ES-I3 (cell line): ENCODE results near the gene GNE.

ENCODE experiments used
- H3K36me3 ChIP-seq: 2 replicates; pipeline ENCODE4 v1.6.1; 2013; ENCODE audit warnings: mild to moderate bottlenecking, low read length, control low read depth, moderate library complexity; ENCODE audit not compliant: insufficient read depth
- H3K4me1 ChIP-seq: 2 replicates; pipeline ENCODE4 v1.6.1; 2013; ENCODE audit warnings: mild to moderate bottlenecking, control low read depth, low read length; ENCODE audit not compliant: insufficient read depth
- H3K9ac ChIP-seq: 2 replicates; pipeline ENCODE4 v1.6.1; 2013; ENCODE audit warnings: low read depth, mild to moderate bottlenecking, low read length, moderate library complexity
- H3K9me3 ChIP-seq: 2 replicates; pipeline ENCODE4 v1.6.1; 2013; ENCODE audit warnings: mild to moderate bottlenecking, low read length, moderate library complexity; ENCODE audit not compliant: control insufficient read depth, insufficient read depth

The GNE gene

GRCh38 chr9:36210722-36211121 is 47.5 kb downstream of the GNE start:
- Histone ChIP-seq H3K36me3 (peaks cover 25% of the 10 kb centered on the region), H3K4me1 (no peaks in the 10 kb centered on the region), H3K9ac (no peak overlapping the region), H3K9me3 (no peaks in the 10 kb centered on the region)

- Histone ChIP-seq H3K9me3 (no peaks in the 10 kb centered on the region), H3K36me3 (peaks cover 40% of the 10 kb centered on the region), H3K9ac (no peak overlapping the region), H3K4me1 (no peaks in the 10 kb centered on the region)
Observed at GRCh38 chr9:36208521-36209253, 49.6 kb downstream of the GNE start.

DNA sequence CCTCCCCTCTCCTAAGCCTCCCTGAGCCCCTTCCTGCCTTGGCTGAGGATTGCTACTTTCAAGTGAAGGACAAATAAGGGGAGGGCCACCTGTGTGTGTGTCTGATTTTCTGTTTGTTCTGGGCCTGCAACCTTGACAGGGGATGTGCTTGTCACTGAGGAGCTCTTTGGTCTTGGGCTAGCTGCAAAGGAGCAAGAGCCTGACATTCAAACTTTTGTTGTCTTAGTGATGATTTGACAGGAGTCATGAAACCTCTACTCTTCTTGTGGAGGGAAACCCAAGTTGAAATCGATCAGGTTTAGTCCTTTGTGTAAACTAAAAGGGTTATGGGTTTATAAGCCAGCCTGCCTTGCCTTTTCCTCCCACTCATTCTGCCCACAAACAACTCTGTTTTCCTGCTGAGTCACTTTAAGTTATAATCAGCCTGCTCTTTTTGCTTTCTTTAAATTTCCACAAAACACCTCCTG is 50.7 kb downstream of the GNE start:
- no peaks in the 10 kb centered on the region for H3K4me1 ChIP-seq
- H3K9ac ChIP-seq: no peak overlapping the region
- H3K9me3 ChIP-seq: no peaks in the 10 kb centered on the region
- H3K36me3 ChIP-seq: peaks cover 41% of the 10 kb centered on the region

GRCh38 chr9:36207016-36207415 is 51.2 kb downstream of the GNE start:
- no peaks in the 10 kb centered on the region for H3K9me3 ChIP-seq
- H3K9ac ChIP-seq: no peak overlapping the region
- H3K4me1 ChIP-seq: no peaks in the 10 kb centered on the region
- H3K36me3 ChIP-seq: peaks cover 45% of the 10 kb centered on the region

DNA sequence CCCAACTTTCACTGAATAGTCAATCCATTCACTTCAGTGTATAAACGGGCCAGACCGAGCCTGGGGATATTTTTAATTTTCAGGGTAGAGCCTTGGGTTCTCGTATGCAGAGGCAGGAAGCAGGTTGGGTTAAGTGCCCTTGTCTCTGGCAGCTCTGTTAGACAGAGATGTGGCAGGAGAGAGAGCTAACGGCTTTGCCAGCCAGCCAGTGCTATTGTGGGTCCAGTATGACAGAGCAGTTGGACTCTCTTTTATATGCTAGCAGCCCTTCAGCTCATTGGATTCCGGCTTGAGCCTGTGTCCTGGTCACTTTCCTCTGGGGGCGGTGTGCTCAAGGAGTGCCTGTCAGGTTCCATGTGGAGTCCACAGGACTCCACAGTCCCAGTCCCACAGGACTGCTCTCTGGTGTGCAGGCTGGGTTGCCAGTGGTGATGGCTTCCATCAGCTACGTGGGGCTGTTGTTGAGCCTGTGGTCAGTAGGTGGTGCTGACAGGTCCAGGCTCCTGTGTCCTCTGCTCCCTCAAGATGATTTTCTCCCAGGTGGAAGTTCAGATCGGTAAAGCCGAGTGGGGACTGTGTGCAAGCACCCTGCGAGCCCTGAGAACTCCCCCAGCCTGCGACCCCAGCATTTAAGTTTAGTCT is 53.2 kb downstream of the GNE start:
- no peak overlapping the region for H3K9ac ChIP-seq
- H3K36me3 ChIP-seq: peaks cover 45% of the 10 kb centered on the region
- no peaks in the 10 kb centered on the region for H3K9me3 ChIP-seq
- no peaks in the 10 kb centered on the region for H3K4me1 ChIP-seq

DNA sequence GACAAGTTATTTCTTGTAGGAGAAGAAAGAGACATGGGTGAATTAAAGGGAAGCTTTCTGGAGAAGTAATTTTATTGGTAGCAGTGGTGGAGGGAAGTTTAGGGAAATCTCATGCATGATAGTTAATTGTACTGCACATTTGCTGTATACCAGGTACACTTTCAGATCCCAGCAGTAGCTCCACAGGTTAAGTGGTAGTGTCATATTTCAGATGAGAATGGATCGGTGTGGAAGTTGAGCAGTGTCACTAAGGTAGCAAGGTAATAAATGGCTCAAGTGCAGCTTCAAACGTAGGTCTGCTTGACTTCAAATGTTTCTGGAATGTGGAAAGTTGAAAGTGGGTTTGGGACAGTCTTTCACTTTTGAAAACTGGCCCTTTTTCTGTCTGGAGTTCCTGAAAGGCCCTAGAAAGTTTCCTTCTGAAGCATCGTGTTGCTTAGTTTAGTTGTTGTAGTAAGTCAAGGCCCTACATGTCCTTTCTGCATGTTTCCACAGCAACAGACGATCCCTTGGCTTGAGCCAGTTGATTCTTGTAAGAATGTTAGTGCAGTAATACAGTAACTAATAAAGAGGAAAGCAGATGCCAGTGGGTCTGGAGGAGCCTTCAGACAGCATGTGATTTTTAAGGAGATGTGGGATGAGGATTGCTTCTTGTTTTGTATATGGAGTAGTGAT is 63.8 kb downstream of the GNE start:
- H3K9ac ChIP-seq: no peak overlapping the region
- peaks cover 14% of the 10 kb centered on the region for H3K4me1 ChIP-seq

DNA sequence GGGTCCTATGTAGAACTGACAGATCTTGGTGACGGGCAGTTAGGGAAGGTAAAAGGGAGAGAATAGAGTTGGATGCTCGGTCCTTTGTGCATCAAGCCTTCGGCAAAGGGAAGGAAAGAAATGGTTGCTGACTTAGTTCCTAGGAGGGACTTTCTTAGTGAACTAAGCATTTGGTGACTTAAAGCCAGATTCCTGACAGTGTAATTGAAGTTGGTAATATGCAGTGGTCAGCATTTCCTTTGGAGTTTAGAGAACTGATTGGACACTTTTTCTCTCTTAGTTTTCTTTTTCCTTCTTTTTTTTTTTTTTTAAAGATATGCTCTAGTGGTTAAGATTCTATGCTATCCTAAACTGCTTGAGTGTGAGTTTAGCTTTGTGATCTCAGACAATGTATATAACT is 65.2 kb downstream of the GNE start:
- H3K4me1 ChIP-seq: peaks cover 14% of the 10 kb centered on the region
- H3K9me3 ChIP-seq: no peaks in the 10 kb centered on the region
- H3K9ac ChIP-seq: peak overlapping the region; percentile 85; the same call in 1 of the 2 replicates
- H3K36me3 ChIP-seq: 0 out of 2 replicates have a peak, but pooled peaks cover 3% of the 10 kb centered on the region

More for the DNA sequence above, 63.8 kb downstream of the GNE start:
- H3K9me3 ChIP-seq: no peaks in the 10 kb centered on the region
- peaks cover 9% of the 10 kb centered on the region for H3K36me3 ChIP-seq

GRCh38 chr9:36192196-36192595 is 66.1 kb downstream of the GNE start:
- H3K4me1 ChIP-seq: peaks cover 18% of the 10 kb centered on the region
- 0 out of 2 replicates have a peak, but pooled peaks cover under 1% of the 10 kb centered on the region for H3K36me3 ChIP-seq
- H3K9ac ChIP-seq: peak overlapping the region; percentile 85
- no peaks in the 10 kb centered on the region for H3K9me3 ChIP-seq

DNA sequence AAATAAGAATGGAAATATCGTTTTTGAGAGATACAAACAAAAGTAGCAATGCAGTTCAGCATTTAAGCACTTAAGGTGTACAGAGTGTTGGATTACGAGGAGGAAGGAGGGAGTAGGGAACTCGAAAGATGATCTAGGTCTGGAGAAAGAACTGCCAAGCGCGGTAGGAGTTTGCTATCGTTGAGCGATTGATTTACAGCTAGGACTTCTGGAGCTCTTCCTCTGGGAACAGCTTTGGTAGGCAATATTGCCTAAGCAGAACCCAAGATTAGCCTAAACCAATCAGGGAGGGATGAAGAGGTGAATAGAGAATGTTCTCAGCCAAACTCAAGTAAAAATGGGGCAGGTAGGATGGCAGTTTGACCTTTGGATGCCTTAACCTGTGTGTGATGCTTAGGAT is 66.6 kb downstream of the GNE start:
- Histone ChIP-seq H3K9ac (peak overlapping the region; percentile 85), H3K9me3 (no peaks in the 10 kb centered on the region), H3K4me1 (peaks cover 20% of the 10 kb centered on the region), H3K36me3 (no peaks in the 10 kb centered on the region)

GRCh38 chr9:36191290-36191645 is 67.0 kb downstream of the GNE start:
- Histone ChIP-seq H3K36me3 (no peaks in the 10 kb centered on the region), H3K9me3 (no peaks in the 10 kb centered on the region), H3K9ac (peak overlapping the region; percentile 85), H3K4me1 (peaks cover 20% of the 10 kb centered on the region)

DNA sequence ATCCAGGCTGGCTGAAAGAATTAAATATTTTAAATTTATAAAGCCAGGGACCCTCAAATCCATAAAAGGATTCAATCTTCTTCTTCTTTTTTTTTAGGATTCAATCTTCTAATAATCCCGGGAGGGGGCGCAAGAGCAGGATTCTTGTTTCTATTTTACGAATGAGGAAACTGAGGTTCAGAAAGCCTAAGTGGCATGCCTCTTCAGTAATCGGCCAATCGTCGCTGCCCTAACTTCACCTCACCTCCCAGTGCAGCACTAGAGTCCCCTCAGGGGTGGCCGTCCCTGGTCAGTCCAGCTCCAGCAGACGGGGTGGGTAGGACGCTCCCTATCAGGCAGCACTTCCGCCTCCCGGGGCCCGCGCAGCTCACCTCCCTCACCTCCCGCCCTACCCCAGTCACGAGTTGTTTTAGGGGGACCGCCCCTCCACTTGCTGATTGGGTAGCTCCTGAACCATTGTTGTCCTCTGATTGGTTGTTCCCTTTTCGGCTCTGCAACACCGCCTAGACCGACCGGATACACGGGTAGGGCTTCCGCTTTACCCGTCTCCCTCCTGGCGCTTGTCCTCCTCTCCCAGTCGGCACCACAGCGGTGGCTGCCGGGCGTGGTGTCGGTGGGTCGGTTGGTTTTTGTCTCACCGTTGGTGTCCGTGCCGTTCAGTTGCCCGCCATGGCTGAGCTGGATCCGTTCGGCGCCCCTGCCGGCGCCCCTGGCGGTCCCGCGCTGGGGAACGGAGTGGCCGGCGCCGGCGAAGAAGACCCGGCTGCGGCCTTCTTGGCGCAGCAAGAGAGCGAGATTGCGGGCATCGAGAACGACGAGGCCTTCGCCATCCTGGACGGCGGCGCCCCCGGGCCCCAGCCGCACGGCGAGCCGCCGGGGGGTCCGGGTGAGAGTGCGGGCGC is 67.6 kb downstream of the GNE start, which contains the start of gene CLTA:
CLTA (plus strand) TSS at position 534 of the 902 bp plus-strand sequence; CDS start at position 670, 136 bp downstream.
- Histone ChIP-seq H3K9ac (peak within 1 kb of the TSS; percentile 85), H3K36me3 (no peaks in the 10 kb centered on the region), H3K9me3 (no peaks in the 10 kb centered on the region), H3K4me1 (peaks cover 20% of the 10 kb centered on the region)

DNA sequence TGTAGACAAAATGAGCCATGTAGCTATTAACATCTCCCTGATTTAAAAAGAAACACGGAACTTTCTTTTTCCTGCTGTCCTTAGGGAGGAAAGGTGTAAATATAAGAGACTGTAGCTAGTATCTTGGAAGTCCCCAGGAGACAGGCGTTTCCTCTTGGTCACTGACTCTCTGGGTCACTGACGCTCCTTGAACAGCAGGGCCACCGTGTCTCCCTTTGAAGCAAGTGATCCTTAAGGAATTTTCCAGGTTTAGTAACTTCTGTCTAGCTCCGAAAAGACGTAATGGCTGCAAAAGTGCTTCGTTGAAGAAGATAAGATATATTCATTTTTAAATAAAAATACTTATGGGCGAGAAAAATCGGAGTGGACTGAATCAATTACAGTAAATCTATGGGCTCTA is 68.3 kb downstream of the GNE start:
- peaks cover 20% of the 10 kb centered on the region for H3K4me1 ChIP-seq
- H3K9ac ChIP-seq: peak overlapping the region; percentile 85
- no peaks in the 10 kb centered on the region for H3K36me3 ChIP-seq

DNA sequence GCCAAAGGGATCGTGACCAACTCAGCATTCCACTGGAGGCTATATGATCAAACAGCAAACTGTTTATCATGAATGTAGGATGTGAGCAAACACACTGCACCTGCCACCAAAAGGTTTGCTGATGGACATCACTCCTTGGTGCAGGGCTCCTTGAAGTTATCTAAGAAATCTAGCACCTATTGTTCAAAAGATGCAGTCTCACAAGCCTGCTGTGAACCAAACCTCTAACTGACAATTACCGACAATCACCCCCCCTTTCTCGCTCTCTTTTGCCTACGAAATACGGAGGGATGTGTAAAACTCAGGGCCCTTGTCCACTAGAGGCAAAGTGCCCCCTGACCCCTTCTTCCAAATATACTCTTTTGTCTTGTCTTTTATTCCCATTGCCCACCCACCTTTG is 70.0 kb downstream of the GNE start:
- H3K9ac ChIP-seq: no peak overlapping the region
- H3K4me1 ChIP-seq: peaks cover 19% of the 10 kb centered on the region
- H3K36me3 ChIP-seq: no peaks in the 10 kb centered on the region

More for the DNA sequence above, 68.3 kb downstream of the GNE start:
- H3K9me3 ChIP-seq: no peaks in the 10 kb centered on the region

DNA sequence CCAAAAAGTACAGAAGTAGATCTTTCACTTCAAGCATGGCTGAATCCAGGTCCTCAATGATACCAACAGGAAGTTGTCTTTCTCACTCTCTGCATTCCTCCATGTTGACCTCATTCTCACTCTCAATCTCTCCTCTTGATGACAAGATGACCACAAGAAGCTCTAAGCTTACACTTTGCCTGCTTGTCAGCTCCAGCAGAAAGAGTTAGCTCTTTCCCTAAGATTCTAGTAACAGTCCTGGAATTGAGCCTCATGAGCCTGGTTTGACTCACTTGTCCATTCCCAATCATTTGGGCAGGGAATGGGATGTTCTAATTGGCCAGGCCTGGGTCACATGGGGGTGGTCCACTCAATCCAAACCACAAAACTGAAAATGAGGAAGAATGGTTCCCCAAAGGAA is 70.8 kb downstream of the GNE start:
- no peak overlapping the region for H3K9ac ChIP-seq

More for the DNA sequence above, 70.0 kb downstream of the GNE start:
- H3K9me3 ChIP-seq: no peaks in the 10 kb centered on the region

More for the DNA sequence above, 70.8 kb downstream of the GNE start:
- no peaks in the 10 kb centered on the region for H3K9me3 ChIP-seq
- no peaks in the 10 kb centered on the region for H3K36me3 ChIP-seq
- peaks cover 12% of the 10 kb centered on the region for H3K4me1 ChIP-seq
